ENCODE data around the gene GKN2.

GKN2 gene

DNA sequence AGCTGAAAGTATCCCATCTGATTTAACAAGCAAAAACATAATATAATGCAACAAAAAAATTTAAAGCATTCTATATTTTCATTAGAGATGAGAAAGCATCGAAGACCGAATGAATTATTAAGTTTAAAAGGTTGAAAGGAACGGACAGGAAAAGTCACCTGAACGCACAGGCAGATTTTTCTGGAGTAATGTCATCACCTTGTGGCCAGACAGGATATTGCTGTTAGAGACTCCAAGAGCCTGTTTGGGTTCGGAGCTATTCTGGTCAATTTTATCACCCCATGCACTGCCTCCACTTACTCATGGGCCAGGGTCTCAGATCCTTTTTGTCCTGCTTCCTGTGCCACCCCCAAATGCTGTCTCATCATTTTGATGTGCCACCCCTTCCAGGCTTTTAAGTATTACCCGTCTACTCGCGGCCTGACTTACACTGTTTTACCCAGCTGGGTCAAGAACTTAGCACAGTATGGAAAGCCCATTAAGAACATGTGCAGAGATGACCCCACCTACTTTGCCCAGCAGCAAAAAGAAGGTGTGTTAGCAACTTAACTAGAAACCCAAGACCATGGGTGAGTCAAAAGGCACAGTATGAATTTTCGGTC, 27.3 kb downstream of the GKN2 start:
- TF ChIP-seq, protein P1, sequence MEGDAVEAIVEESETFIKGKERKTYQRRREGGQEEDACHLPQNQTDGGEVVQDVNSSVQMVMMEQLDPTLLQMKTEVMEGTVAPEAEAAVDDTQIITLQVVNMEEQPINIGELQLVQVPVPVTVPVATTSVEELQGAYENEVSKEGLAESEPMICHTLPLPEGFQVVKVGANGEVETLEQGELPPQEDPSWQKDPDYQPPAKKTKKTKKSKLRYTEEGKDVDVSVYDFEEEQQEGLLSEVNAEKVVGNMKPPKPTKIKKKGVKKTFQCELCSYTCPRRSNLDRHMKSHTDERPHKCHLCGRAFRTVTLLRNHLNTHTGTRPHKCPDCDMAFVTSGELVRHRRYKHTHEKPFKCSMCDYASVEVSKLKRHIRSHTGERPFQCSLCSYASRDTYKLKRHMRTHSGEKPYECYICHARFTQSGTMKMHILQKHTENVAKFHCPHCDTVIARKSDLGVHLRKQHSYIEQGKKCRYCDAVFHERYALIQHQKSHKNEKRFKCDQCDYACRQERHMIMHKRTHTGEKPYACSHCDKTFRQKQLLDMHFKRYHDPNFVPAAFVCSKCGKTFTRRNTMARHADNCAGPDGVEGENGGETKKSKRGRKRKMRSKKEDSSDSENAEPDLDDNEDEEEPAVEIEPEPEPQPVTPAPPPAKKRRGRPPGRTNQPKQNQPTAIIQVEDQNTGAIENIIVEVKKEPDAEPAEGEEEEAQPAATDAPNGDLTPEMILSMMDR (IDR thresholded peaks at IDR 0.05; ENCODE audit: low read depth, low read length): peak; percentile 90
- no peak for DNase-seq (ENCODE audit: extremely low read depth, low read depth)

DNA sequence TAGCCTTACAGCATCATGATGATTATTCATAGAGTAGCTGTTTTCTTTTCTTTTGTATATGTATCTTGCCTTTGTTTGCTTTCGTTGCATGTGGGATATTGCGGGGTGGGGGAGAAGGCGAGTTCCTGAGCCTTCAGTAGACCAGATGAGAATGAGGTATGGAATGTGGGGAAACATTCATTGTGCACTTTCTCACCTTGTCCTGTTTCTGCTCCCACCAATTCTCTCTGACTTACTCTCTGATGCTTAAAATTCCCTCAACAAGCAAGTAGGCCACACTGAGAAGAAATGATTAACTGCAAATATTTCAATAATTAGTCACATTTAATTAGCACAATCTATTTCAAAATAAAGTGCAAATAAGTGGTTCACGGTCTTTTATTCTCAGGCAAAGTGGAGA, 31.0 kb downstream of the GKN2 start:
- DNase-seq (ENCODE audit: extremely low read depth, low read depth): no peak
- TF ChIP-seq, protein P1 (IDR thresholded peaks at IDR 0.05; ENCODE audit: low read depth, low read length): no peak

DNA sequence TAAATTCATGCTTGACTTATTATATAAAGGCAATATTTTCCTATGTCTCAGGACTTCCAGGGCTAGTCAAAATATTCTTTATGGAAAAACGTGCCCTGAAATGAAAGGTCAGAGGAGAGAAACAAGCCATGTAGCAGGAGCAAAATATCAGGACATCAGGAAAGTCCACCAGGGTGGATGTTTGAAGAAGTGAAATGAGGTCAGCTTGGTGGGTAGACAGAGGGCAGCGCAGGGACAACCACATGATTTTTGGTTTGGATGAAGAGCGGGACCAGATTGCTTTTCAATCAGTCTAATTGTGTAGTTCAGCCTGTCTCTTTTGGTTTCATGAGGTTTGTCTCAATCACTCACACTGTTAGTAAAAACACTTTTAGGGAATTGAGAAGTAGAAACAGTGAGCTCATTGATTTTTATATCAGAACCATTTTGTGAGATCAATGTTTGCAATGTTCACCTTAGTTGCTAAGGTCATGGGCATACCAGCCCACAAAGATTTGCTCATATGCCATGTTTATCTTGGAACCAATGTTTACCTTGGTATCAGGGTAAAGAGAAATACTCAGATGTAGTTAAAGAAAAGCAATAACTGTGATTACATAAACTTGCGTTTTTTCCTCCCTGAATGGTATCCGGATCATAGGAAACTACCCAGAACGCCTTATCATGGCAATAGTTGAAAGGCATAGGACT, 32.1 kb downstream of the GKN2 start:
- DNase-seq (ENCODE audit: extremely low read depth, low read depth): no peak
- TF ChIP-seq, protein P1 (IDR thresholded peaks at IDR 0.05; ENCODE audit: low read depth, low read length): no peak

DNA sequence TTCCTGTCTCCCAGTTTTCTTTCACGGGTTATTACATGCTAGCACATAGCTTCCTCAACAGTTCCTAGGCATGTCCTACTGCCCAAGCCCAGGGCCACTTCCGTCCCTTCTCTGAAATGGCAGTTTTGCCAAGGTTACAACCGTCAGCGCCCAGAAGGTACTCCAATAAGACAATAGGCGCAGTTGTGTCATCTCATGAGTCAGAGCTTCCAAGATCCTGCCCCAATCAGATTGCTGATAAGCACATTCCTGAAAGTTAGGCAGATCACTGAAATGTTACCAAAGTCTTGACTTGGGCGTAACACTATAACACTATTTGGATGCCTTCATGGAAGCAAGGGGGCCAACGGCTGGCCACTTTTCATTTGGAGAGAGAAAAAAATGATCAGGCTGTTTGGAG, 34.2 kb downstream of the GKN2 start:
- TF ChIP-seq, protein P1 (IDR thresholded peaks at IDR 0.05; ENCODE audit: low read depth, low read length): no peak
- DNase-seq (ENCODE audit: extremely low read depth, low read depth): no peak

DNA sequence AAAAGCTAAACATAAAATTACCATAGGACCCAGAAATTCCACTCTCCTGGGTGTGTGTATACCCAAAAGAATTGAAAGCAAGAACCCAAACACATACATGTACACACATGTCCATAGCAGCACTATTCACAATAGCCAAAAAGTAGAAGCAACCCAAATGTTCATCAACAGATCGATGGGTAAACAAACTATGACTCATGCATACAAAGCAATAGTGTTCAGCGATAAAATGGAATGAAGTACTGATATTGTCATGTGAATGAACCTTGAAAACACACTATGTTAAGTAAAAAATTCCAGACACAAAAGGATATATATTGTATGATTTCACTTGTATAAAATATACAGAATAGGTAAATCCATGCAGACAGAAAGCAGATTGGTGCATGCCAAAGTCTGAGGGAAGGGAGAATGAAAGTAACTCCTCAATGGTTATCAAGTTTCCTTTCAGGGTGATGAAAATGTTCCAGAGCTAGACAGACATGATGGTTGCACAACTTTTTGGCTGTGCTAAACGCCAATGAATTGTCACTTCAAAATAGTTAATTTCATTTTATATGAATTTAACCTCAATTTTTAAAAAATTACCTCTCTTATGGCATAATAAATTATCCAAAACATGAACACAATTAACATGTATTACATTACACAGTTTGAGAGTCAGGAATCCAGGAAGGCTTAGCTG, 35.5 kb downstream of the GKN2 start:
- TF ChIP-seq, protein P1 (IDR thresholded peaks at IDR 0.05; ENCODE audit: low read depth, low read length): no peak
- no peak for DNase-seq (ENCODE audit: extremely low read depth, low read depth)

DNA sequence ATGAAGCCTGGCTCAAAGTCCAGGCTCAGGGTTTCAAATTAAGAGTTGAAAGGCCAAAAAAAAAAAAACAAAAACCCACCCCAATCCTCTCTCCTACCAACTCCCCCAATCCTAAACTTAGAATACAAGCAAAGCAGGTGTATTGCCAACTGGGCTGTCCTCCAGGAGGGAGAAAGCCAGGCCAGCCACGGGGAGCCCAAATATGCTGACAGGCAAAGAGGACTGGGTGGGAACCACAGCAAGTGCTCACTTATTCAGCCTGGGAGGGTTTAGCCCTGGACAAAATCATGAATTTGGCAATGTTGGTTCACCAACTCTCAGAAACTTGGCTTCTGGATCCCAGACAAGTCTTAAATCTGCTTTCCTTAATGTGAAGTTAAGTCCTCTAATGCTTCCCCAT, 36.5 kb downstream of the GKN2 start:
- TF ChIP-seq, protein P1 (IDR thresholded peaks at IDR 0.05; ENCODE audit: low read depth, low read length): no peak
- DNase-seq (ENCODE audit: extremely low read depth, low read depth): no peak

DNA sequence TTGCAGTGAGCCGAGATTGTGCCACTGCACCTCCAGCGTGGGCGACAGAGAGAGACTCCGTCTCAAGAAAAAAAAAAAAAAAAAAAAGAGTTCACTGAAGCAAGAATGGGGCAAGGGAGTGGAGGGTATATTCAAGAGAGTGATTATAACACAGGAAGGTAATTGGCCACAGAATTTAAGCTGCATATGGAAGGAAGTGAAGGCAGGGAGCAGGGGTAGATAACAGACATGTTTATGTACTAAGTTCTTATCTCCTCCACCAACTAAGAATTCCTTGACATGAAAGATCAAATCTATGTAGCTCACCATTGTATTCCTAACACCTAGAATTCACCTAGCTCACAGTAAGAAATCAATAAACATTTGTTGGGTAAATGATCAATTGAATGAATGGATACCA, 37.3 kb downstream of the GKN2 start:
- TF ChIP-seq, protein P1 (IDR thresholded peaks at IDR 0.05; ENCODE audit: low read depth, low read length): no peak
- no peak for DNase-seq (ENCODE audit: extremely low read depth, low read depth)
